H9 (cell line): ENCODE measurements around the gene GRID2IP. TPM values are rescaled to one million over a fixed set of nuclear protein-coding genes. Genes with fewer than 3 reads are reported as not detected.

ENCODE experiments used
- DNase-seq: peaks from one replicate; pipeline ENCODE4 v3.0.0-alpha.2; 2017
- H2AFZ ChIP-seq: one replicate; pipeline ENCODE4 v1.6.1; 2013; ENCODE audit warnings: mild to moderate bottlenecking, low read length, control low read depth, moderate library complexity
- H2AK5ac ChIP-seq: 2 replicates; pipeline ENCODE4 v1.6.1; 2013; ENCODE audit warnings: low read length, control low read depth, mixed read lengths; ENCODE audit not compliant: insufficient read length
- H2BK120ac ChIP-seq: one replicate; pipeline ENCODE4 v1.6.1; 2013; ENCODE audit warnings: low read depth, mild to moderate bottlenecking, low read length, control low read depth, inconsistent platforms; ENCODE audit not compliant: poor library complexity, severe bottlenecking
- H2BK12ac ChIP-seq: 2 replicates; pipeline ENCODE4 v1.6.1; 2013; ENCODE audit warnings: low read length, control low read depth, mixed read lengths, low read depth; ENCODE audit not compliant: insufficient read length
- H2BK15ac ChIP-seq: 2 replicates; pipeline ENCODE4 v1.6.1; 2013; ENCODE audit warnings: low read depth, low read length, control low read depth
- H2BK20ac ChIP-seq: one replicate; pipeline ENCODE4 v1.6.1; 2013; ENCODE audit warnings: low read depth, mild to moderate bottlenecking, low read length, control low read depth, inconsistent platforms; ENCODE audit not compliant: poor library complexity, severe bottlenecking
- H2BK5ac ChIP-seq: 2 replicates; pipeline ENCODE4 v1.6.1; 2013; ENCODE audit warnings: low read length, control low read depth, mixed read lengths; ENCODE audit not compliant: insufficient read length
- H3K14ac ChIP-seq: 2 replicates; pipeline ENCODE4 v1.6.1; 2013; ENCODE audit warnings: low read length, control low read depth; ENCODE audit not compliant: insufficient read depth
- H3K18ac ChIP-seq: 2 replicates; pipeline ENCODE4 v1.6.1; 2013; ENCODE audit warnings: low read depth, mild to moderate bottlenecking, mixed read lengths, low read length, control low read depth; ENCODE audit not compliant: insufficient read length
- H3K23ac ChIP-seq: 2 replicates; pipeline ENCODE4 v1.6.1; 2013; ENCODE audit warnings: low read length, control low read depth, mixed read lengths, low read depth; ENCODE audit not compliant: insufficient read length
- H3K23me2 ChIP-seq: 2 replicates; pipeline ENCODE4 v1.6.1; 2013; ENCODE audit warnings: low read depth, mild to moderate bottlenecking, mixed read lengths, low read length, control low read depth; ENCODE audit not compliant: insufficient read length, poor library complexity, severe bottlenecking
- H3K27ac ChIP-seq: 2 replicates; pipeline ENCODE4 v1.5.1; 2013; ENCODE audit warnings: low read length, control low read depth, mixed read lengths, low read depth; ENCODE audit not compliant: insufficient read length
- H3K27me3 ChIP-seq: 2 replicates; pipeline ENCODE4 v1.6.1; 2013; ENCODE audit warnings: low read length, control low read depth, inconsistent platforms; ENCODE audit not compliant: insufficient read depth
- H3K4ac ChIP-seq: 2 replicates; pipeline ENCODE4 v1.6.1; 2013; ENCODE audit warnings: low read depth, mild to moderate bottlenecking, control low read depth, inconsistent platforms, low read length, moderate library complexity
- H3K4me1 ChIP-seq: 2 replicates; pipeline ENCODE4 v1.6.1; 2013; ENCODE audit warnings: low read length, control low read depth, inconsistent platforms; ENCODE audit not compliant: insufficient read depth
- H3K4me2 ChIP-seq: 2 replicates; pipeline ENCODE4 v1.6.1; 2013; ENCODE audit warnings: low read length, control low read depth, mixed read lengths; ENCODE audit not compliant: insufficient read length, insufficient read depth
- H3K56ac ChIP-seq: 2 replicates; pipeline ENCODE4 v1.6.1; 2013; ENCODE audit warnings: low read depth, mild to moderate bottlenecking, mixed read lengths, low read length, control low read depth; ENCODE audit not compliant: insufficient read length
- H3K79me1 ChIP-seq: 2 replicates; pipeline ENCODE4 v1.6.1; 2013; ENCODE audit warnings: low read depth, mild to moderate bottlenecking, moderate library complexity, low read length, control low read depth, inconsistent platforms; ENCODE audit not compliant: insufficient read depth, poor library complexity, severe bottlenecking
- H3K79me2 ChIP-seq: 2 replicates; pipeline ENCODE4 v1.6.1; 2013; ENCODE audit warnings: low read length, control low read depth, inconsistent platforms; ENCODE audit not compliant: insufficient read depth
- H3K9ac ChIP-seq: 2 replicates; pipeline ENCODE4 v1.6.1; 2013; ENCODE audit warnings: low read length, control low read depth, mixed read lengths; ENCODE audit not compliant: insufficient read length; ENCODE audit errors: extremely low read depth
- H3K9me3 ChIP-seq: one replicate; pipeline ENCODE4 v1.6.1; 2013; ENCODE audit warnings: low read depth, low read length, inconsistent platforms; ENCODE audit not compliant: control insufficient read depth
- H3T11ph ChIP-seq: one replicate; pipeline ENCODE4 v1.6.1; 2013; ENCODE audit warnings: mild to moderate bottlenecking, low read length, control low read depth, inconsistent platforms
- H4K20me1 ChIP-seq: one replicate; pipeline ENCODE4 v1.6.1; 2013; ENCODE audit not compliant: control insufficient read depth, insufficient read length, insufficient read depth
- H4K5ac ChIP-seq: 2 replicates; pipeline ENCODE4 v1.6.1; 2013; ENCODE audit warnings: low read depth, mild to moderate bottlenecking, mixed read lengths, low read length, control low read depth; ENCODE audit not compliant: insufficient read length
- H4K8ac ChIP-seq: replicated peaks from 2 replicates; pipeline ENCODE4 v1.6.1; 2013; ENCODE audit warnings: low read length, control low read depth, mixed read lengths, low read depth; ENCODE audit not compliant: insufficient read length
- H4K91ac ChIP-seq: 2 replicates; pipeline ENCODE4 v1.6.1; 2013; ENCODE audit warnings: low read depth, mild to moderate bottlenecking, moderate library complexity, mixed read lengths, low read length, control low read depth; ENCODE audit not compliant: insufficient read length
- H3K27ac Mint-ChIP-seq, 3 experiments: 2 replicates in 2 of 3; 3 replicates in 1 of 3; pipeline ENCODE4 v1.8.0; 2020 to 2021; ENCODE audit warnings: mixed read lengths in 3 of 3, mild to moderate bottlenecking in 1 of 3, moderate library complexity in 1 of 3
- H3K27me3 Mint-ChIP-seq: 2 replicates; pipeline ENCODE4 v1.8.0; 2021; ENCODE audit warnings: low read depth, mild to moderate bottlenecking, moderate library complexity, mixed read lengths
- H3K36me3 Mint-ChIP-seq, 3 experiments: 2 replicates in 2 of 3; 3 replicates in 1 of 3; pipeline ENCODE4 v1.8.0; 2020 to 2021; ENCODE audit warnings: low read depth in 3 of 3, mixed read lengths in 3 of 3; ENCODE audit not compliant: insufficient read depth in 1 of 3
- H3K4me1 Mint-ChIP-seq, 2 experiments: 2 replicates each; pipeline ENCODE4 v1.8.0; 2020; ENCODE audit warnings: mixed read lengths in 2 of 2
- H3K4me3 Mint-ChIP-seq, 2 experiments: 2 replicates in 1 of 2; 3 replicates in 1 of 2; pipeline ENCODE4 v1.8.0; 2020 to 2021; ENCODE audit warnings: mild to moderate bottlenecking in 2 of 2, mixed read lengths in 2 of 2, moderate library complexity in 1 of 2
- H3K9me3 Mint-ChIP-seq, 2 experiments: 2 replicates in 1 of 2; 3 replicates in 1 of 2; pipeline ENCODE4 v1.8.0; 2020; ENCODE audit warnings: mild to moderate bottlenecking in 2 of 2, mixed read lengths in 2 of 2, moderate library complexity in 1 of 2
- WGBS: extraction: QIAGEN DNeasy Blood & Tissue Kit; methylation state at CpG from one replicate; pipeline ENCODE4 v1.1.7; 2013; ENCODE audit warnings: missing lambda C conversion rate, low lambda C conversion rate, mixed read lengths; ENCODE audit not compliant: insufficient read length; ENCODE audit errors: extremely low coverage; 5-methylcytosine and 5-hydroxymethylcytosine counted together
- total RNA-seq: library from RNA; stranded (reverse); gene quantifications from 2 replicates; pipeline ENCODE4 v1.2.1, GENCODE V29; 2021
- TF ChIP-seq, protein P1 (sequence below): fragments of 200-600 bp; sonication (generic); conservative IDR thresholded peaks from 3 replicates; pipeline ENCODE4 v1.8.0; 2021; ENCODE audit warnings: antibody characterized with exemption, mild to moderate bottlenecking

Gene GRID2IP
- total RNA-seq, 1 experiment from 2014 or later: 1.7 TPM

DNA sequence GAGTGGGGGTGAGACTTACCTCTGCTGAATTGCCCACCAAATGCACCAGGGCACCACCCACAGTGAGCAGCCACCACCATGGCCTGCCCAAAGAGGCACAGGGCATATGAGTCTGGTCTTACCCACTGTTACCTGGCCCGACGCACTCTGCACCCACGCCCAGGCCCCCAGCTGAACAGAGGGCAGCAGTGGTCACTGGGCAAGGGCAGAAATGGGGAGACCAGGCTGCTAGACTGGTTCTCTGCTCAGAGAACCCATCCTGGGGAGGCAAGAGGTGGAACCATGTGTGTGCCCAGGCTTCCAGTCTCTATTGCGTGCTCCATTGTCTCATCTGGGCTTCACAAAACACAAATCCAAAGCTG lies 64.1 kb downstream of the GRID2IP start:
- no peak overlapping the region for H2BK12ac ChIP-seq
- Mint-ChIP-seq H3K9me3 (peaks cover 6 to 10% of the 10 kb centered on the region in 2 experiments), H3K4me1 (peaks cover 7 to 10% of the 10 kb centered on the region in 2 experiments), H3K27ac (no peak overlapping the region), H3K4me3 (no peak overlapping the region), H3K36me3 (peaks cover 6 to 9% (median 7%) of the 10 kb centered on the region in 3 experiments; a peak in 5 of 7 replicates), H3K27me3 (peaks cover 25% of the 10 kb centered on the region)
- no peak overlapping the region for H4K91ac ChIP-seq
- H3K27ac ChIP-seq: no peak overlapping the region
- H3K27me3 ChIP-seq: no peaks in the 10 kb centered on the region
- H2AFZ ChIP-seq: no peak overlapping the region
- H3K56ac ChIP-seq: no peak overlapping the region
- no peak overlapping the region for H2AK5ac ChIP-seq
- no peaks in the 10 kb centered on the region; the same call in 1 of the 2 replicates for H3K4me1 ChIP-seq
- no peaks in the 10 kb centered on the region for H4K20me1 ChIP-seq
- no peak overlapping the region for H3K14ac ChIP-seq
- no peak overlapping the region for H2BK20ac ChIP-seq
- H3K9me3 ChIP-seq: no peaks in the 10 kb centered on the region
- TF ChIP-seq, protein P1, sequence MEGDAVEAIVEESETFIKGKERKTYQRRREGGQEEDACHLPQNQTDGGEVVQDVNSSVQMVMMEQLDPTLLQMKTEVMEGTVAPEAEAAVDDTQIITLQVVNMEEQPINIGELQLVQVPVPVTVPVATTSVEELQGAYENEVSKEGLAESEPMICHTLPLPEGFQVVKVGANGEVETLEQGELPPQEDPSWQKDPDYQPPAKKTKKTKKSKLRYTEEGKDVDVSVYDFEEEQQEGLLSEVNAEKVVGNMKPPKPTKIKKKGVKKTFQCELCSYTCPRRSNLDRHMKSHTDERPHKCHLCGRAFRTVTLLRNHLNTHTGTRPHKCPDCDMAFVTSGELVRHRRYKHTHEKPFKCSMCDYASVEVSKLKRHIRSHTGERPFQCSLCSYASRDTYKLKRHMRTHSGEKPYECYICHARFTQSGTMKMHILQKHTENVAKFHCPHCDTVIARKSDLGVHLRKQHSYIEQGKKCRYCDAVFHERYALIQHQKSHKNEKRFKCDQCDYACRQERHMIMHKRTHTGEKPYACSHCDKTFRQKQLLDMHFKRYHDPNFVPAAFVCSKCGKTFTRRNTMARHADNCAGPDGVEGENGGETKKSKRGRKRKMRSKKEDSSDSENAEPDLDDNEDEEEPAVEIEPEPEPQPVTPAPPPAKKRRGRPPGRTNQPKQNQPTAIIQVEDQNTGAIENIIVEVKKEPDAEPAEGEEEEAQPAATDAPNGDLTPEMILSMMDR: no peak
- no peak for DNase-seq
- H2BK5ac ChIP-seq: no peak overlapping the region
- no peak overlapping the region for H2BK120ac ChIP-seq
- H4K8ac ChIP-seq: no peak overlapping the region
- H3K79me2 ChIP-seq: peaks cover 4% of the 10 kb centered on the region; the same call in 1 of the 2 replicates
- H3K23ac ChIP-seq: no peak overlapping the region
- no peak overlapping the region for H3K9ac ChIP-seq
- H2BK15ac ChIP-seq: no peak overlapping the region
- no peaks in the 10 kb centered on the region for H3K79me1 ChIP-seq
- H3K18ac ChIP-seq: no peak overlapping the region
- no peak overlapping the region for H3K4me2 ChIP-seq
- no CpG with 5 or more reads among the region's 4 CpGs for WGBS
- H3T11ph ChIP-seq: no peak overlapping the region
- no peak overlapping the region for H4K5ac ChIP-seq
- no peak overlapping the region for H3K4ac ChIP-seq
- H3K23me2 ChIP-seq: peaks cover 3% of the 10 kb centered on the region
